ENCODE measurements around the gene C14orf93.

C14orf93 gene, protein sequence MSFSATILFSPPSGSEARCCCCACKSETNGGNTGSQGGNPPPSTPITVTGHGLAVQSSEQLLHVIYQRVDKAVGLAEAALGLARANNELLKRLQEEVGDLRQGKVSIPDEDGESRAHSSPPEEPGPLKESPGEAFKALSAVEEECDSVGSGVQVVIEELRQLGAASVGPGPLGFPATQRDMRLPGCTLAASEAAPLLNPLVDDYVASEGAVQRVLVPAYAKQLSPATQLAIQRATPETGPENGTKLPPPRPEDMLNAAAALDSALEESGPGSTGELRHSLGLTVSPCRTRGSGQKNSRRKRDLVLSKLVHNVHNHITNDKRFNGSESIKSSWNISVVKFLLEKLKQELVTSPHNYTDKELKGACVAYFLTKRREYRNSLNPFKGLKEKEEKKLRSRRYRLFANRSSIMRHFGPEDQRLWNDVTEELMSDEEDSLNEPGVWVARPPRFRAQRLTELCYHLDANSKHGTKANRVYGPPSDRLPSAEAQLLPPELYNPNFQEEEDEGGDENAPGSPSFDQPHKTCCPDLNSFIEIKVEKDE

GRCh38 chr14:23009939-23010726 lies at the start of gene C14orf93:
C14orf93 (minus strand) TSS chr14:23010143; CDS start chr14:22999023, 11,120 bp downstream.
- DNase-seq: peak; percentile 97

DNA sequence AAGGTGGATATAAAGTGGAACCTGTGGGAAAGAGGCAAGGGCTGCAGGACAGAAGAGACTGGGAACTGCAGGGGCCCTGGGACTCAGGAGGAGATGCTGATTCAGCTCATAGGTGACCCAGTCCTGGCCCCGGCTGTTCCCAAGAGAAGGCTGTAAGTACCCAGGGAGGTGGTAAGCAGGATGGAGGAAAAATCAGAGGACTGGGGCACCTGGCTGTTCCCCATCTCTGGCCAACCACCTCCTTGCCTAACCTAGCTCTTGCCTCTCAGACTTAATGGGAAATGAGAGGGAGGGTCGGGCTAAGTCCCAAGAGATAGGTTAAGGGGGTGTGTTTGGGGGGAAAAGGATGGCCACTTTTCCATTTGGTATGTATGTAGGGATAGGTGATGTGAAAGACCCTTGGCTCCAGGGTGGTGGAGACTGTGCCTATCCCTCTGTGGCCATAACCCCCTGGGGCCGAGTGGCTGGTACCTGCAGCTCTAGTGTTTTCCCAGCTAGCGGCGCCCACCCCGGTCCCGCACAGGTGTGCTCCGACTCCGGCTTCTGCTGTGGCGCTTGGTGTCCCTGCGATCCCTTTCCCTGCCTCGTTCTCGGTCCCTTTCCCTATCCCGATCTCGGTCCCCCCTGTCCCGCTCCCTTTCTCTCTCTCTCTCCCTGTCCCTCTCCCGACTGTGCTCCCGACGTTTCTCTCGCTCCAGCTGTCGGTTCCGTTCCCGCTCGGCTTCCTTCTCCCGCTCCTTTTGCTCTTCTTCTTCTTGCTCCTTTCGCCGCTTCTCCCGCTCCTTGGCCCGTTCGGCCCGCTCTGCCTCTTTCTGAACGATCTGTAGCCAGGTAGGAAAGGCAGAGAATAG lies 48.9 kb upstream of the C14orf93 start:
- DNase-seq: no peak

- no peak for DNase-seq
Observed at GRCh38 chr14:23057757-23058653, 48.1 kb upstream of the C14orf93 start.

DNA sequence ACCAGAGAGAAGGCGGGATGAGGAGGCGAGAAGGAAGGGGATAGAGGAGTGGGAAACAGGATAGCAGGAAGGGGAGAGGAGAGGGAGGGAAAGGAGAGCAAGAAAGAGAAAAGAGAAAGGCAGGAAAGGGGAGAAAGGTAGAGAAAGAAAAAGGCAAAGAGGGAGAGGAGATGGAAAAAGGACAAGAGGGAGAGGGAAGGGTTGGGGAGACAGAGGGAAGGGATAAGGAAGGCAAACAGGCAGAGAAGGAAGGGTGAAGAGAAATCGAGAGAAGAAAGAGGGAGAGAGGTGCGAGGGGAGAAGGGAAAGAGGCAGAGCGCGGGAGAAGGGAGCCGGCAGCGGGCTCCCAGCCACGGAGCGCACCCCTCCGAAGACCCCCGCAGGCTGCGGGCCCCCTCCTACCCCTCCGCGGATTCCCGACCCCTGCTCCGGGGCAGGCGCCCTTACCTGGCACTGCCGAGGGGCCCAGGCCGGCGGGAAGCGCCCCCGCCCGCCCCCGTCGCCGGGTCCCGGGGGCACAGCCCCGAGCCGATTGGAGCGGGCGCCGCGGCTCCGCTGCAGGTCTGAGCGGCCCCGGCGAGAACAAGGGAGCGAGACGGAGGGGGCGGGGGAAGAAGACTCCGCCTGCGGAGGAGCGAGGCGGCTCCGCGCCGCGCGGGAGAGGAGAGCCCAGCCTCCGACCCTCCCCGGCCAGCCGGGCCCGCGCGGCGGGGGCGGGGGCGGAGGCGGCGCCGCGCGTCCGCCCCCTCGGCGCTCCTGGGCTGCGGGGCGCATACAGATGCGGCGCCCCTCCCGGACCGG lies 47.2 kb upstream of the C14orf93 start, which contains the start of gene CDH24:
CDH24 (minus strand) TSS at position 565 of the 801 bp plus-strand sequence. CDS start 1,787 bp downstream, outside the sequence.
- DNase-seq: no peak

- DNase-seq: no peak
Observed at GRCh38 chr14:23056145-23056955, 46.4 kb upstream of the C14orf93 start.

GRCh38 chr14:23055621-23056144 lies 45.7 kb upstream of the C14orf93 start:
- no peak for DNase-seq

DNA sequence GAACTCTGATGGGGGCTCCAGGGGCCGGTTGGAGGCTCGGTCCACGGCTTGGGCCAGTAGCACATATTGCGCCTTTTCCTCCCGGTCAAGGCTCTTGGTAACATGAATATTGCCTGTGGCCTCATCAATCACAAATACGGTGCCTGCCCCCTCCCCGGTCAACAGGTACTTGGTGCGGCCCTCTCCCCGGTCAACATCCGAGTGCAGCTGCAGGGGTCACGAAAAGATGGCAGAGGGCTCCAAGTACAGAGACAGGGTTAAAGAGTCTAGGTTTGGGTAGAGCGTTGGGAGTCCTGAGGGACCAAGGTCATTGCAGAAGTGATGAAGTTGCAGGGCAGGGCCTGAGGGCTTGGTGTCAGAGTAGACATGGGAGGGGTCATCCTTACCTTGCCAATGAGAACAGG lies 45.2 kb upstream of the C14orf93 start:
- DNase-seq: no peak

- no peak for DNase-seq
Observed at GRCh38 chr14:23054000-23054811, 44.3 kb upstream of the C14orf93 start.

DNA sequence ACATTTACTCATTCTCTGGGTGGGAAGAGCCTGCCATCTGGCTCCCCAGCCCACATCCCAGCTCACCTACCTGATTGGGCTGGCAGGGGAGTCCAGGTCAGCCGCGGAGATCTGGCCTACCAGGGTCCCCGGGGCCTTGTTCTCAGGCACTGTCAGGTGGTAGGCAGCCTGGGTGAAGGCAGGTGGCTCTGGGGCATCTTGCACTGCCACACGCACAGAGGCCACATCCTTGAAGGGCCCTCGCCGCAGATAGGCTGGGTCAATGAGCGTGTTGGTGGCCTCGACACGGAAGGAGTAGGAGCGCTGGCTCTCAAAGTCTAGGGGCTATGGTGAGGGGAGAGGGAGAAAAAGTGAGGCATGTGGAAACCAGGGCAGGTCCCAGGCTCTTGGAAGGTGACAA lies 43.5 kb upstream of the C14orf93 start:
- DNase-seq: no peak

GRCh38 chr14:23052671-23053070 lies 42.7 kb upstream of the C14orf93 start:
- no peak for DNase-seq

DNA sequence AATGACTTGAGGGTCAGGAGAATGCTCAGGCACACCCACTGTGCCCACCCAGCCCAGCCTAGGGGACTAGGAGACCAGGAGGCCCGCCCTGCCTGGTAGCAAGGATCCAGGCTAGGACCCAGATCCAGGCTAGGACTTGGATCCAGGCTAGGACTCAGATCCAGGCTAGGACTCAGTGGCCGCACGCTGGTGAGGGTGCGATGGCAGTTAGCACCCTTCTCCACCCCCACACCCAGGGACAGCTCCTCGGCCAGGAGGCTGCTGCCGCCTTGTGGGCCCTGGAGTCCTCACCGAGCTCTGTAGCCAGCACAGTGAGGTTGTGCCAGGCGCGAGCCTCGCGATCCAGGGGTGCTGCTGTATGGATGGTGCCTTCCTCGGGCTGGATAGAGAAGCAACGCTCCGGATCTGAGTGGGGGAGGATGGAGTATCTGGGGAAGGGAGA lies 42.3 kb upstream of the C14orf93 start:
- no peak for DNase-seq

DNA sequence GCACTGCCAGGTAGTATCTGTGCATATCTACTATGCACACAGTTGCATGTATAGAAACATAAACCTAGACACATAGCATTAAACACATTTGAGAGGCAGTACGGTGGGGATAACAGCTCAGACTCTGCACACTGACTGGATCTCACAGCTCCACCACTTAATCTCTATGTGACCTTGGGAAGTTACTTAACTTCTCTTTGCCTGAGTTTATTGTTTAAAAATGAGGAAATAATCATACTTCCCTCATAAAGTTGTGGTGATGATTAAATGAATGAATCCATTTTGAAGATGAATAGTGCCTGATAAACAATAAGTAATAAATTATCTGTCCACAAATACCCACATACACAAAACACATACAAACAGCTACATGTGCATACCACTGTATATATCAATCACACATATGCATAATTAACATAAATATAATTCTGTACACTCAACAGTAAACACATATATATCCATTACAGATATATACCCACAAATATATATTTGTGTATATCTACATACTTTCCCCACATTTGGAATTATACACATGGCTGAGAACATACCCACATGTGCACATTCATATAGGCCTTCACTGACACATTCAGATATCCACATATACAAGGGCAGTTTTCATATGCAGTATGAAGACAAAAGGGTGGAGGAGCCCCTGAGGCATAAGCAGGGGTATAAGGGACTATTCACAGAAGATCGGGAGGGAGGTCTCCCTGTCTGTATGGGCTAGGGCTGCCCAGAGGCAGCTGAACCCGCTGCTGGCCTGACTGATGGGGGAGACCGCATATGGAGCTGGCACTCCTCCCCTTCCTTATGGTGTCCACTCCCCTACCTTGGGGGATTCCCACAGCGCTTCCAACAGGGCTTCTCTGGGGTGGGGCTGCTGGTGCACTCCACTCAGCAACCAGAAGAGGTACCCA lies 41.5 kb upstream of the C14orf93 start:
- no peak for DNase-seq

- DNase-seq: no peak
Observed at GRCh38 chr14:23049011-23049410, 39.1 kb upstream of the C14orf93 start.

- no peak for DNase-seq
Observed at GRCh38 chr14:23047751-23048693, 38.1 kb upstream of the C14orf93 start.

DNA sequence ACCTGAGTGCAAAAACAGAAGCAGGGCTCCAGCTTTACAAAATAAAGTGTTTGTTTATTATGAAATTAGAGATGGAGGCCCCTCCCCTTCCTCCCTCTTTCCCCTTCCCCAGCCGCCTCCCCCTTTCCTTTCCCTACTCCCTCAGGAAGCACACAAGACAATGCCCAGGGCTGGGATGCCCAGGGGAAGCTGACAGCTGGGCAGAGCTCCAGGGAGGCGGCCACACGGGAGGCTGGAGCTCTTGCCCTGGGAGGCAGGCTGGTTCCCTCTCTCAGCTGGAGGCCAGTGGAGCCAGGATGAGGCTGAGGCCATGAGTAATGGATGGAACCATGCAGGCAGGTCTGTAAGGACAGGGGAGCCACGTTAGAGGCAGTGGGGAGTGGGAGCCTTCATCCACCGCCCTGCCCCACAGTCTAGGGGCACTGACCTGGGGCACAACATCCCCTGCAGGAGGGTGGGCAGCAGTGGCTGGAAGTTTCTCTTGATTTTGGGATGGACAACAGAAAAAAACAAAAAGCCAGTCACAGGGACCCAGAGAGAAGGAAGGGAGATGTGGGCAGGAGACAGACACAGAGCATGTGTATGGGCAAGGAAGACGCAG lies 37.2 kb upstream of the C14orf93 start:
- DNase-seq: no peak

All from NCI-H2029 (cell line).